WTC11 (cell line): ENCODE measurements around the gene CD226.

Experiments used
- IRF2 ChIP-seq: sonication (generic); formaldehyde crosslinking; IDR thresholded peaks from 2 replicates; pipeline ENCODE4 v1.8.0; 2022; ENCODE audit warnings: low read depth, missing genetic modification reagents, borderline replicate concordance
- SP1 ChIP-seq: sonication (generic); formaldehyde crosslinking; conservative IDR thresholded peaks from 2 replicates; pipeline ENCODE4 v1.8.1; 2022; ENCODE audit warnings: missing genetic modification reagents
- TF ChIP-seq, protein P1 (sequence below): fragments of 200-600 bp; IDR thresholded peaks from 2 replicates; pipeline ENCODE4 v1.8.0; 2022; ENCODE audit warnings: antibody characterized with exemption
- TF ChIP-seq, protein P2 (sequence below): sonication (generic); formaldehyde crosslinking; IDR thresholded peaks from 2 replicates; pipeline ENCODE4 v1.8.1; 2023; ENCODE audit warnings: mild to moderate bottlenecking, missing genetic modification reagents, borderline replicate concordance
- TF ChIP-seq, protein P3 (sequence below): sonication (generic); formaldehyde crosslinking; IDR thresholded peaks from 2 replicates; pipeline ENCODE4 v1.8.0; 2022; ENCODE audit warnings: missing genetic modification reagents

DNA sequence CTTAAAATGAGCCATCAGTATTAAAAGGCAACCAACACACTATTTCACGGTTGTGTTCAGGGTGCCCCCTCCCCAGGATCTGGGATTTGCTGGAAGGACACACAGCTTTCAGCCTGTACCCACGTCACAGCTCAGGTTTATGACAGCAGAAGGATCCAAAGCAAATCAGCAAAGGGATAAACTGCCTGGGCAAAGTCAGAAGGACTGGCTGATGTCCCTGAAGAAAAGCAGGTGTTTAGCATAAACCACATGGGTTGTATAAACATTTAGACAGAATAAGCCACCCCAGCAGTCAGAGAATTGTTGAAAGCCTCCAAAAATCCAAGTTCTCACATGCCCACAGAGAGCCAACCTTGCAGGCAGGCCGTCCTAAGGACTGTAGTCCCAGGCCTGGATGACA lies 63.9 kb downstream of the CD226 start:
- TF ChIP-seq, protein P1, sequence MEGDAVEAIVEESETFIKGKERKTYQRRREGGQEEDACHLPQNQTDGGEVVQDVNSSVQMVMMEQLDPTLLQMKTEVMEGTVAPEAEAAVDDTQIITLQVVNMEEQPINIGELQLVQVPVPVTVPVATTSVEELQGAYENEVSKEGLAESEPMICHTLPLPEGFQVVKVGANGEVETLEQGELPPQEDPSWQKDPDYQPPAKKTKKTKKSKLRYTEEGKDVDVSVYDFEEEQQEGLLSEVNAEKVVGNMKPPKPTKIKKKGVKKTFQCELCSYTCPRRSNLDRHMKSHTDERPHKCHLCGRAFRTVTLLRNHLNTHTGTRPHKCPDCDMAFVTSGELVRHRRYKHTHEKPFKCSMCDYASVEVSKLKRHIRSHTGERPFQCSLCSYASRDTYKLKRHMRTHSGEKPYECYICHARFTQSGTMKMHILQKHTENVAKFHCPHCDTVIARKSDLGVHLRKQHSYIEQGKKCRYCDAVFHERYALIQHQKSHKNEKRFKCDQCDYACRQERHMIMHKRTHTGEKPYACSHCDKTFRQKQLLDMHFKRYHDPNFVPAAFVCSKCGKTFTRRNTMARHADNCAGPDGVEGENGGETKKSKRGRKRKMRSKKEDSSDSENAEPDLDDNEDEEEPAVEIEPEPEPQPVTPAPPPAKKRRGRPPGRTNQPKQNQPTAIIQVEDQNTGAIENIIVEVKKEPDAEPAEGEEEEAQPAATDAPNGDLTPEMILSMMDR, result no peak
- TF ChIP-seq IRF2 (no peak), SP1 (CRISPR knock-in tag) (no peak)
- TF ChIP-seq, protein P2, sequence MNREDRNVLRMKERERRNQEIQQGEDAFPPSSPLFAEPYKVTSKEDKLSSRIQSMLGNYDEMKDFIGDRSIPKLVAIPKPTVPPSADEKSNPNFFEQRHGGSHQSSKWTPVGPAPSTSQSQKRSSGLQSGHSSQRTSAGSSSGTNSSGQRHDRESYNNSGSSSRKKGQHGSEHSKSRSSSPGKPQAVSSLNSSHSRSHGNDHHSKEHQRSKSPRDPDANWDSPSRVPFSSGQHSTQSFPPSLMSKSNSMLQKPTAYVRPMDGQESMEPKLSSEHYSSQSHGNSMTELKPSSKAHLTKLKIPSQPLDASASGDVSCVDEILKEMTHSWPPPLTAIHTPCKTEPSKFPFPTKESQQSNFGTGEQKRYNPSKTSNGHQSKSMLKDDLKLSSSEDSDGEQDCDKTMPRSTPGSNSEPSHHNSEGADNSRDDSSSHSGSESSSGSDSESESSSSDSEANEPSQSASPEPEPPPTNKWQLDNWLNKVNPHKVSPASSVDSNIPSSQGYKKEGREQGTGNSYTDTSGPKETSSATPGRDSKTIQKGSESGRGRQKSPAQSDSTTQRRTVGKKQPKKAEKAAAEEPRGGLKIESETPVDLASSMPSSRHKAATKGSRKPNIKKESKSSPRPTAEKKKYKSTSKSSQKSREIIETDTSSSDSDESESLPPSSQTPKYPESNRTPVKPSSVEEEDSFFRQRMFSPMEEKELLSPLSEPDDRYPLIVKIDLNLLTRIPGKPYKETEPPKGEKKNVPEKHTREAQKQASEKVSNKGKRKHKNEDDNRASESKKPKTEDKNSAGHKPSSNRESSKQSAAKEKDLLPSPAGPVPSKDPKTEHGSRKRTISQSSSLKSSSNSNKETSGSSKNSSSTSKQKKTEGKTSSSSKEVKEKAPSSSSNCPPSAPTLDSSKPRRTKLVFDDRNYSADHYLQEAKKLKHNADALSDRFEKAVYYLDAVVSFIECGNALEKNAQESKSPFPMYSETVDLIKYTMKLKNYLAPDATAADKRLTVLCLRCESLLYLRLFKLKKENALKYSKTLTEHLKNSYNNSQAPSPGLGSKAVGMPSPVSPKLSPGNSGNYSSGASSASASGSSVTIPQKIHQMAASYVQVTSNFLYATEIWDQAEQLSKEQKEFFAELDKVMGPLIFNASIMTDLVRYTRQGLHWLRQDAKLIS (CRISPR knock-in tag), result no peak
- TF ChIP-seq, protein P3, sequence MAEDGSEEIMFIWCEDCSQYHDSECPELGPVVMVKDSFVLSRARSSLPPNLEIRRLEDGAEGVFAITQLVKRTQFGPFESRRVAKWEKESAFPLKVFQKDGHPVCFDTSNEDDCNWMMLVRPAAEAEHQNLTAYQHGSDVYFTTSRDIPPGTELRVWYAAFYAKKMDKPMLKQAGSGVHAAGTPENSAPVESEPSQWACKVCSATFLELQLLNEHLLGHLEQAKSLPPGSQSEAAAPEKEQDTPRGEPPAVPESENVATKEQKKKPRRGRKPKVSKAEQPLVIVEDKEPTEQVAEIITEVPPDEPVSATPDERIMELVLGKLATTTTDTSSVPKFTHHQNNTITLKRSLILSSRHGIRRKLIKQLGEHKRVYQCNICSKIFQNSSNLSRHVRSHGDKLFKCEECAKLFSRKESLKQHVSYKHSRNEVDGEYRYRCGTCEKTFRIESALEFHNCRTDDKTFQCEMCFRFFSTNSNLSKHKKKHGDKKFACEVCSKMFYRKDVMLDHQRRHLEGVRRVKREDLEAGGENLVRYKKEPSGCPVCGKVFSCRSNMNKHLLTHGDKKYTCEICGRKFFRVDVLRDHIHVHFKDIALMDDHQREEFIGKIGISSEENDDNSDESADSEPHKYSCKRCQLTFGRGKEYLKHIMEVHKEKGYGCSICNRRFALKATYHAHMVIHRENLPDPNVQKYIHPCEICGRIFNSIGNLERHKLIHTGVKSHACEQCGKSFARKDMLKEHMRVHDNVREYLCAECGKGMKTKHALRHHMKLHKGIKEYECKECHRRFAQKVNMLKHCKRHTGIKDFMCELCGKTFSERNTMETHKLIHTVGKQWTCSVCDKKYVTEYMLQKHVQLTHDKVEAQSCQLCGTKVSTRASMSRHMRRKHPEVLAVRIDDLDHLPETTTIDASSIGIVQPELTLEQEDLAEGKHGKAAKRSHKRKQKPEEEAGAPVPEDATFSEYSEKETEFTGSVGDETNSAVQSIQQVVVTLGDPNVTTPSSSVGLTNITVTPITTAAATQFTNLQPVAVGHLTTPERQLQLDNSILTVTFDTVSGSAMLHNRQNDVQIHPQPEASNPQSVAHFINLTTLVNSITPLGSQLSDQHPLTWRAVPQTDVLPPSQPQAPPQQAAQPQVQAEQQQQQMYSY (CRISPR knock-in tag), result no peak
